RWPE2 (cell line): ENCODE measurements around the gene MAP3K6.
A peak's percentile ranks its signal among the peaks of the same experiment; 100 is the strongest.

ENCODE experiments used
- ATAC-seq: fragments of 200-7000 bp; cut with Tn5 transposase; 3 replicates; pipeline ENCODE4 v1.9.1; 2021; ENCODE audit warnings: low read depth
- DNase-seq: peaks from one replicate; pipeline ENCODE4 v3.0.0-alpha.2; 2020; ENCODE audit warnings: low spot score
- H3K27ac ChIP-seq: fragments of 450-650 bp; 2 replicates; pipeline ENCODE4 v1.5.1; 2017; ENCODE audit warnings: mild to moderate bottlenecking; ENCODE audit not compliant: poor library complexity, severe bottlenecking
- H3K27me3 ChIP-seq: fragments of 250-450 bp; sonication (Bioruptor Pico); 2 replicates; pipeline ENCODE4 v1.5.1; 2021; ENCODE audit warnings: mild to moderate bottlenecking, moderate library complexity; ENCODE audit not compliant: insufficient read depth, poor library complexity, severe bottlenecking
- H3K36me3 ChIP-seq: fragments of 250-450 bp; sonication (Bioruptor Pico); 2 replicates; pipeline ENCODE4 v1.5.1; 2020; ENCODE audit warnings: low read depth, mild to moderate bottlenecking, moderate library complexity
- H3K4me1 ChIP-seq: fragments of 250-450 bp; sonication (Bioruptor Pico); 2 replicates; pipeline ENCODE4 v1.5.1; 2021; ENCODE audit warnings: mild to moderate bottlenecking, moderate library complexity; ENCODE audit not compliant: insufficient read depth, poor library complexity, severe bottlenecking
- H3K4me3 ChIP-seq: fragments of 250-450 bp; sonication (Bioruptor Pico); 2 replicates; pipeline ENCODE4 v1.5.1; 2021; ENCODE audit warnings: mild to moderate bottlenecking, moderate library complexity; ENCODE audit not compliant: severe bottlenecking
- H3K9me3 ChIP-seq: fragments of 250-450 bp; sonication (Bioruptor Pico); 2 replicates; pipeline ENCODE4 v1.5.1; 2021; ENCODE audit warnings: mild to moderate bottlenecking, moderate library complexity; ENCODE audit not compliant: severe bottlenecking
- TF ChIP-seq, protein P1 (sequence below): fragments of 450-650 bp; IDR thresholded peaks from one replicate; pipeline ENCODE4 v1.5.1; 2017; ENCODE audit warnings: mild to moderate bottlenecking, moderate library complexity; ENCODE audit not compliant: poor library complexity, severe bottlenecking

MAP3K6 gene

DNA sequence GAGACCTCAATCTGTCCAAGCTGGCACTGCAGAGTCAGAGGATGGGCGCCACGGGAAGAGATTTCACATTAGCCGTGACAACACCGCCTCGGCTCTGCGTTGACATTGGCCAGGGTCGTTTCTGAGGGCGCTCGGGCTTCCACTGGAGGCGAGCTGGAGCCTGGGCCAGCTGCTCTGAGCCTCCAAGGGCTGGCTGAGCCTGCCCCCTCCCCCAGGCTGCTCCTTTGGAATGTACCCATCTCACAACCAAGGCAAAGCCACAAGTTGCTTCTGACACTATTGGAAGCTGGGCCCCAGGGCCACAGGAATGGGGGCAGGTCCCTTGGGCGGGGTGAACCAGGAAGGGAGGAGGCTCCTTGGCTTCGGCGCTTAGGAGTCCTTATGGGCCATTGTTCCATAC, 38.3 kb upstream of the MAP3K6 start:
- TF ChIP-seq, protein P1, sequence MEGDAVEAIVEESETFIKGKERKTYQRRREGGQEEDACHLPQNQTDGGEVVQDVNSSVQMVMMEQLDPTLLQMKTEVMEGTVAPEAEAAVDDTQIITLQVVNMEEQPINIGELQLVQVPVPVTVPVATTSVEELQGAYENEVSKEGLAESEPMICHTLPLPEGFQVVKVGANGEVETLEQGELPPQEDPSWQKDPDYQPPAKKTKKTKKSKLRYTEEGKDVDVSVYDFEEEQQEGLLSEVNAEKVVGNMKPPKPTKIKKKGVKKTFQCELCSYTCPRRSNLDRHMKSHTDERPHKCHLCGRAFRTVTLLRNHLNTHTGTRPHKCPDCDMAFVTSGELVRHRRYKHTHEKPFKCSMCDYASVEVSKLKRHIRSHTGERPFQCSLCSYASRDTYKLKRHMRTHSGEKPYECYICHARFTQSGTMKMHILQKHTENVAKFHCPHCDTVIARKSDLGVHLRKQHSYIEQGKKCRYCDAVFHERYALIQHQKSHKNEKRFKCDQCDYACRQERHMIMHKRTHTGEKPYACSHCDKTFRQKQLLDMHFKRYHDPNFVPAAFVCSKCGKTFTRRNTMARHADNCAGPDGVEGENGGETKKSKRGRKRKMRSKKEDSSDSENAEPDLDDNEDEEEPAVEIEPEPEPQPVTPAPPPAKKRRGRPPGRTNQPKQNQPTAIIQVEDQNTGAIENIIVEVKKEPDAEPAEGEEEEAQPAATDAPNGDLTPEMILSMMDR, result no peak
- no peaks in the 10 kb centered on the region for H3K4me1 ChIP-seq
- DNase-seq, result no peak

DNA sequence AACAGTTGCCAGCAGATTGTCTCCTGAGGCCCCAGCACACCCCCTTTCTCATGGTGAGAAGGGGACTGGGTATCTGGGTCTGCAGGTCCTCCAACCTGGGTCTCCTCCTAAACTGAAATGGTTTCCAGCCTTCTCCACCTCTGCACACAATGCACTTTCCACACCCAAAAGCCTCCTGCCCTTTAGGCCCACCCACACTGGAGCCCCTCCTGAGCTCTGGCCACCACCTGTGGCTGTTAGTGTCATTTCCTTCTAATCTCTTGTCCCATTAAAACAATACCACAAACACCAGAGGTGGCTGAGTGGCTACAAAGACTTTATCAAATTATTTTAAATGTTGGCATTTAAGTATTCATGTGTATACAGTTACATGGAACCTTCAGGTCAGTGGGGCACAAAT, 37.2 kb upstream of the MAP3K6 start:
- no peak for DNase-seq
- no peak overlapping the region for H3K4me3 ChIP-seq
- TF ChIP-seq, protein P1, result no peak
- H3K36me3 ChIP-seq, result peaks cover 21% of the 10 kb centered on the region
- H3K27ac ChIP-seq, result no peak overlapping the region
- H3K27me3 ChIP-seq, result no peaks in the 10 kb centered on the region
- ATAC-seq, result no peak
- no peaks in the 10 kb centered on the region for H3K4me1 ChIP-seq
- no peaks in the 10 kb centered on the region for H3K9me3 ChIP-seq

More for the DNA sequence above, 38.3 kb upstream of the MAP3K6 start:
- H3K27me3 ChIP-seq, result no peaks in the 10 kb centered on the region
- H3K9me3 ChIP-seq, result no peaks in the 10 kb centered on the region
- peaks cover 22% of the 10 kb centered on the region for H3K36me3 ChIP-seq
- H3K4me3 ChIP-seq, result no peak overlapping the region
- H3K27ac ChIP-seq, result peak overlapping the region; percentile 6
- ATAC-seq, result no peak

DNA sequence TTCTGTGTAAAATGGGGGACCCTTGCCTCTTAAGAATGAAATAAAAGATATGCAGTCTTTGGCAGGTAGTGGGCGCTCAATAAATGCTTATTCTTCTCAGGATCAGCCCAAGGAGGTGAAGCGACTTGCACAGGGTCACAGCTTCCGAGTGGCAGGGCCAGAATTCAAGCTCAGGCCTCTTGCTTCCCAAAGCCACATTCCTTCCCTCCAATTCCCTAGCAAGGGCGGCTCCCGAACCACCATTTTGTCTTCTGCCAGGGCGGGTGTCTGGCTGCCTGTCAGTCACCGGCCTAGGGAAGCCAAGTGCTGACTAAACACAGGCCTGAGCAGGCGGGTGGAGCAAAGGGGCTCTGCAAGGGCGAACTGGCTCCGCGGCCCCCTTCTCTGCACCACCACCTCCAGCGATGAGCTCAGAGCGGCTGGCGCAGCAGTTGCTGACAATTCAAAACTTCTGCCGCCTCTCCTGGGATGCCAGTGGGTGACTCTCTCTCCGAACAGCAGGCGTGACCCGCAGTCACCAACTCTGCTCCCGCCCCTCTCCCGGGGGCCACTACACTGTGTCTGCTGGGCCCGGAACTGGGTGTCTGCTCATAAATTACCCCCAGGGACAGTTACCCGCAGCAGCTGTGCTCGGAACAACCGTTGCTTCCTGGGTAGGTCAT, 36.4 kb upstream of the MAP3K6 start:
- TF ChIP-seq, protein P1, result no peak
- DNase-seq (no peak), ATAC-seq (no peak; the same call in 2 of the 3 replicates)
- Histone ChIP-seq H3K4me3 (no peak overlapping the region), H3K36me3 (peaks cover 13% of the 10 kb centered on the region; the same call in 1 of the 2 replicates), H3K4me1 (no peaks in the 10 kb centered on the region), H3K9me3 (no peaks in the 10 kb centered on the region), H3K27me3 (no peaks in the 10 kb centered on the region), H3K27ac (no peak overlapping the region)

DNA sequence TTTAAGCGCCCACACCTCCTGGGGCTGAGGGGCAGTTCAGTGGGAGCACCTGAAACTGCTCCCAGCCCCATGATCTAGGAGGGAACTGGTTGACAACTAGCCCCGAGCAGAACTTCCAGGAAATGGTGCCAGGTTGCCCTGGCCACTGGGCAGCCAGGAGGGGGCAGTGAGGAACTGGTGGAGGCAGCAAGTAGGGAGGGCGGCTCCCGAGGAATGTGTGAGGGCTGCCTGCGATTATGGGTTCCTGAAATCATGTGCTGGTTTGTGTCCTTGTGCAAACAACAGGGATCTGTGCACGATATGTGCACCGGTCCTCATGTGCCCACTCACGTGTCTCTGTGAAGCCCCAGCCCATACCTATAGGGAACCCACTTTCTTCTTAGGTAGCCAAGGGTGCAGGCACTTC, 35.6 kb upstream of the MAP3K6 start:
- no peaks in the 10 kb centered on the region for H3K4me1 ChIP-seq
- ATAC-seq, result peak; percentile 15; the same call in 1 of the 3 replicates

DNA sequence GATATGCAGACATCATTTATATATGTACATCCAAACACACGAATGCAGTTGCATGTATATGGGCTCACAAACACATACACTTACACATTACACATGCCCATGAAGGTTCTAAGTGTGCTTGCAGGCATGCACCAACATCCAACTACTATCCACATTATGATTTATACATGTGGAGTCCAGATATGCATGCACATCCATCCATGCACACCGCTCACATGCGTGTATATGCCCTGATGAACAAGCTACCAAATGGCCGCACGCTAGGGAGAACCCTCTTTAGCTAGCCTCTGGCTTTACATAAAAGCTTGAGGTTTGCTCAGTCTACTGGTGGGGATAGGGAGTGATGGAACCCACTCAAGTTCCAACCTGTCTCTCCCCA, 34.2 kb upstream of the MAP3K6 start:
- Histone ChIP-seq H3K27me3 (no peaks in the 10 kb centered on the region), H3K9me3 (no peaks in the 10 kb centered on the region), H3K36me3 (no peaks in the 10 kb centered on the region), H3K4me1 (no peaks in the 10 kb centered on the region), H3K27ac (no peak overlapping the region), H3K4me3 (no peak overlapping the region)
- ATAC-seq (0 out of 3 replicates have a peak, but pooled peaks have one; percentile 5), DNase-seq (no peak)
- TF ChIP-seq, protein P1, result no peak

More for the DNA sequence above, 35.6 kb upstream of the MAP3K6 start:
- Histone ChIP-seq H3K9me3 (no peaks in the 10 kb centered on the region), H3K4me3 (no peak overlapping the region), H3K27me3 (no peaks in the 10 kb centered on the region), H3K36me3 (peaks cover 5% of the 10 kb centered on the region; the same call in 1 of the 2 replicates), H3K27ac (no peak overlapping the region)
- TF ChIP-seq, protein P1, result peak; percentile 30
- no peak for DNase-seq
